IPS-NIHi11 (cell line): ENCODE measurements around the gene VAC14.
"Not testable (repeated sequence)": the region's sequence is repeated elsewhere in the genome, so short reads cannot be mapped to it uniquely, and the experiment has no call there.

Source experiments
- DNase-seq: peaks from one replicate; pipeline ENCODE4 v3.0.0; 2012; ENCODE audit warnings: mixed read lengths, low spot score

VAC14 gene

GRCh38 chr16:70800781-70801480 is at the start of gene VAC14:
VAC14 (minus strand) TSS chr16:70801158; CDS start chr16:70800900, 258 bp downstream.
- peak; percentile 99 for DNase-seq

GRCh38 chr16:70823498-70824118 is 22.6 kb upstream of the VAC14 start:
- not testable (repeated sequence) for DNase-seq

- not testable (repeated sequence) for DNase-seq
Measured at GRCh38 chr16:70822734-70823133, 21.8 kb upstream of the VAC14 start.

GRCh38 chr16:70818088-70818487 is 17.1 kb upstream of the VAC14 start:
- not testable (repeated sequence) for DNase-seq

GRCh38 chr16:70809392-70810060 is 8.6 kb upstream of the VAC14 start:
- DNase-seq: no peak

- DNase-seq: no peak
Measured at GRCh38 chr16:70808371-70808770, 7.4 kb upstream of the VAC14 start.

- DNase-seq: no peak
Measured at GRCh38 chr16:70805787-70806186, 4.8 kb upstream of the VAC14 start.

DNA sequence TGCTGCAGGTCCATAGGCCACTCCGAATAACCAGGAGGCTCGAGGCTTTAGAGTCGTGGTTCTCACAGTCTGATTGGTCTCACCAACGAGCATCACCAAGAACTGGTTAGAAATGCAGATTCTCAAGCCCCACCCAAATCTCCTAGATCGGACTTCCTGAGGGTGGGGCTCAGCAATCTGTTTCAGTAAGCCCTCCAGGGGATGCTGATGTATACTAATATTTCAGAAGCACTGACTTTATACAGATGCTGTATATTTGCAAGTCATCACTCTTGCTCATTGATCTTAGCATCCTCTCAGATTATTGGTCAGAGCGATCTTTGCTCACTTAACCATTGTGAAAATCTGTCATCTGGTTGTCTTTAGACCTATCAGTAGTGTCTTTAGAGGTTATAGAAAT is 4.4 kb upstream of the VAC14 start:
- no peak for DNase-seq

GRCh38 chr16:70804734-70805169 is 3.8 kb upstream of the VAC14 start:
- DNase-seq: no peak

DNA sequence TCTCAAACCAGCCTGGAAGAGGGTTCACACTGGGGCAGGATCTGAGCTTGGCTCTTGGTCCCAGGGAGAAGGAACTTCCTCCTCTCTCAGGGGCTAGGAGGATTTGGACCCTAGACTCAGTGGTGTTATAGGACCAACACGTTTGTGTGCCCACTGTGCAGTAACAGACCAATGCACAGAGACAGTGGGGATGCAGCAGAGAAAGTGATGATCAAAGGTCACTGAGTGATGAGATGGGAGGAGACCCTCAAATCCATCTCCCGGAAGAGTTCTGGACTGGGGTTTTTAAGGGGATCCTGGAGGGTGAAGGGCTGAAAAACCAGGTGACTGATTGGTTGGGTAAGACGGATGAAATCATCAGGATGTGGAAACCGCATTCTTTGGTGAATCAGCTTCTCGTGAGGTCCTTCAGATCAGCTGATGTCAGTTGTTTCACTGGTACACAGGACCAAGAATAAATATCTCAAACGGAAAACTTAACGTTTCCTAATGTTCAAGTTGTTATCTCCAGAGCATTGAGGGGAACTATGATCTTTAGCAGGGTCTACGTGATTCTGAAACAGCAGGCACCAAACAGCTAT is 3.3 kb upstream of the VAC14 start:
- DNase-seq: no peak

DNA sequence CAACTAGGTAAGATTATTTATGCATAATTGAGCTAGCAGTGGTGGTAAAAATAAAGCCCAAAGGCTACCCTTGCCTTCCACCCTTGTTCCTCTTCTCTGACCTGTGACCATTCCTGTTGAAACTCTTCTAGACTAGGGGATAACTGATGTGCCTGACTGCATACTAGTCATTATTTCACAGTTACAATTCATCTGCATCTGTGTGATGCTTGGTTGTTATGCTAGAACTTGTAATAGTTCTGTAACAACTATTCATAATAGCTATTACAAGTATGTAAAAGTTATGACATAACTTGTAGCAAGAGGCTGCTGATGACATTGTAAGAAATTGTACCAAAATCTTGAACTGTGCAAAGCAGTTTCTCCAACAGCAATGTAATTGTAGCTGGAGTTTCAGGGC is 2.4 kb upstream of the VAC14 start:
- DNase-seq: no peak

DNA sequence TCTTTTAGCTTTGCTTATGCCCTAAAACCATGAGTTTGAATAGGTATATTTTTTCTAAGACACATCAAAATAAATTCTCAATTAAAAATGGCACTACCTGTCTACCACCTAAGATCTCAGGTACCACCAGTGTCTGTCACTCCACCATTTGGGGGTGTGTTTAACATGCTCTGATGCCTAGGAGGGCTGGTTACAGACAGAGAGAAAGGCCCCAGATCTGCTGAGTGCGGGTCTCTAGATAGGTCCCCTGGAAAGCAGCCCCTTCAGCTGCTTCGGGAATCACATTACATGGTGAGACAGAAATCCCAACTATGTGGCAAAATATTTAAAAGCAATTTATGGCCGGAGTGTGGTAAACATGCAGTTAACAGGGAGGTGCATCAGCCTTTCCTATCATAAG is 653 bp upstream of the VAC14 start:
- no peak for DNase-seq

DNA sequence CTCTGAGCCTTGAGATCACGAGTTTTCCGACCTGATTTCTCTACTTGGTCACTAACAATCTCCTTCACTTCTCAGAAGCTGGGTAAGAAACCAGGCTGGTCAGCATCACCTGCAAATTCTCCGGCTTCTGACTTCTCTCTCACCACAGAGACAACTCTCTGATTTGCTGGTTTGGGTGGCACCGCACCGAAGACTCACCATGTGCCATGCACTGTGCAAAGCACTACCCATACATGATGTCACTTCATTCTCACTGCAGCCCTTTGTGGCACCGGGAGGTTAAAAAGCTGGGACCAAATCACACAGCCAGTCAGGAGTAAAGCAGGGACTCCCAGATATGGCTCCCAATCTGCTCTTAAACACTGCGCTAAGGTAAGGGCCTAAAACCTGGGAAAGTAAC is 647 bp downstream of the VAC14 start:
- no peak for DNase-seq

DNA sequence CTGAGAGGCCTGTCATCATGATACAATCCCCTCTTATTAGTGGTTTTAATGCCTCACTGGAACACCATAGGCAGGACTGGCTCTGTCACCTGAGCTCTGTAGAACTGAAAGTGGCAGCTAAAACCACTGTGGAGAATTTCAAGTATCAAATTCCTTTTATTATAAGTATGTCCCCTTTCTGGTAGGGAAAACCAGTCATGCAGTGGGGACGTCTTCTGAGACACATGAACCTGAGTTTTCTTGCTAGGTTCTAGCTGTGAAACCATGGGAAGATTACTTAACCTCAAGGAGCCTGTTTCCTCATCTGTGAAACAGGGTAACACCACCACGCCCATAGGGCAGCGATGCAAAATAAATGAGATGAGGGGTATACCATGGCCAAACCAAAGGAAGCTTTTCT is 4.7 kb downstream of the VAC14 start:
- DNase-seq: no peak

- DNase-seq: no peak
Measured at GRCh38 chr16:70795296-70795912, 5.6 kb downstream of the VAC14 start.

DNA sequence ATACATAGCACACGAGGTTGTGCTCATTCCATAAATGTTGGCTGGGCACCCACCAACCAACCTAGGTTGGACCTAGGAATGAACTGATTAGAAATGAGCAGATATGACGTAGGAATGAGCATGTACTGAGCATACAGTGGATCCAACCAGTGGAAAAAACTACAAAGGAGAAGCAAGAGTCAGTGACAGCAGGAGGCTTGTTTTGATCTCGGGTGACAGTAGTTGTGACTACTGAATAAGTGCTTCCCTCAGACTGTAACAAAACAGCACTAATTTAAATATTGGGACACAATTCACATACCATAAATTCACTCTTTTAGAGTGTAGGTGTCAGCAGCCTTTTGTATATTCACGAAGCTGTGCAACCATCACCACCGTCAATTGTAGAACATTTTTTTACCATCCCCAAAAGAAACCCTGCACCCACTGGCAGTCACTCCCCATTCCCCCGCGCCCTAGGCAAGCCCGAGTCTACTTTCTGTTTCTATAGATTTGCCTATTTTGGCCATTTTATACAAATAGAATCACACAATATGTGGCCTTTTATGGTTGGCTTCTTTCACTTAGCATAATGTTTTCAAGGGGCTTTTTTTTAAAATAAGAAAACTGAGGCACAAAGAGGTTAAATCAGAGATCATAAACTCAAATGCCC is 7.0 kb downstream of the VAC14 start:
- DNase-seq: no peak

DNA sequence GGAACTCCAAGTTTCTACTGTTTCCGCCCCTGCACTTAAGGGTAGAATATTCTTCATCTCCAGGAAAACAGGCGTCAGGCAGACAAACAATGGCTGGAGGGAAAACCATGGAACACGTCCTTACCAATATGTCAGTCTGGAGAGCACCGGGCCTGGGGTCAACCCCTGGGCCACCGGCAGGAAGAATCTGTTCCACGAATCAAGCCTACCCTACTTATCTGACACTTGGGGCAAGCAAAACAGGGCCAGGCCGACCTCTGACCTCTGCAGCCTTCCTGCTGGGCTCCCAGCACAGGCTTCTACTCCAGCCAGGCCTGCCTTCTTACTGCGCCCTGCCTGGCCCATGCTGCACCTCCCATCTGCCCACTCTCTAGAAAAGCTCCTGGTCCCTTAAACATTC is 10.1 kb downstream of the VAC14 start:
- DNase-seq: no peak

DNA sequence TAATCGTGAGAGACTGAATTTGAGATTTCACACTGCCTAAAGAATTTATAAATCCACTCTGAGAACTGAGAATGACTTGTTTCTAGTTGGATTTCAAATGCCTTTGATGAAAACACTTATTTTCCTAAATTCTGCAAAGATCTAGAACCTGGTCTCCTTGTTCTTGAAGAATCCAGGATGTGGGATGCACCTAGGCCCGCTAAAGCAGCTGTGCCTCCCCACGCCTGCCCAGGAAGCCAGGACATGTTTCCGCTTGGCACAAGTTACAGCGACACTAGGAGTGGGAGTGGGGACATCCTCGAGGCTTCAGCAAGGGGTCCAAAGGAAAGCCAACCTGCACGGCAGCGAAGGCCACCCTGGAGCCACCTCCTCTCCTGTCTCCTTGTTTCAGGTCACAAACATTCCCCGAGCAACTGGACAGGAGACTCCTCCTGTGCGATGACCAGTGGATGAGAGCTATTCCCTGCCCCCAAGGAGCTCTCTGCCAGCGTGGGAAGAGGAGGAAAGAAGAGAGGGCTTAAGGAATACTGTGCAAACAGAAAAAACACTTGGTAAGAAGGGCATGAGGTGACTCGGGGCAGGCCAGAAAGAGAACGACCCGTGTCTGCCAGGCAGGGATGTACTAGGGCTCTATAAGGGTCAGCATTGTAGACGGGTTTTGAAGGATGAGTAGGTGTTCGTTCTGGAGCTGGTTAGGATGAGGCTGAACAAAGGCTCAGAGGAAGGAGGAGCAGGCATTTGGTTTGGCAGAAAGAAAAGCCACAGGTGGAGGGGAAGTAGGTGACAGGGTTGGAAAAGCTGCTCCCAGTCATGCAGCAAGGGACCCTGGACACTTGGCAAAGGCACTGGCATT is 11.1 kb downstream of the VAC14 start:
- no peak for DNase-seq

DNA sequence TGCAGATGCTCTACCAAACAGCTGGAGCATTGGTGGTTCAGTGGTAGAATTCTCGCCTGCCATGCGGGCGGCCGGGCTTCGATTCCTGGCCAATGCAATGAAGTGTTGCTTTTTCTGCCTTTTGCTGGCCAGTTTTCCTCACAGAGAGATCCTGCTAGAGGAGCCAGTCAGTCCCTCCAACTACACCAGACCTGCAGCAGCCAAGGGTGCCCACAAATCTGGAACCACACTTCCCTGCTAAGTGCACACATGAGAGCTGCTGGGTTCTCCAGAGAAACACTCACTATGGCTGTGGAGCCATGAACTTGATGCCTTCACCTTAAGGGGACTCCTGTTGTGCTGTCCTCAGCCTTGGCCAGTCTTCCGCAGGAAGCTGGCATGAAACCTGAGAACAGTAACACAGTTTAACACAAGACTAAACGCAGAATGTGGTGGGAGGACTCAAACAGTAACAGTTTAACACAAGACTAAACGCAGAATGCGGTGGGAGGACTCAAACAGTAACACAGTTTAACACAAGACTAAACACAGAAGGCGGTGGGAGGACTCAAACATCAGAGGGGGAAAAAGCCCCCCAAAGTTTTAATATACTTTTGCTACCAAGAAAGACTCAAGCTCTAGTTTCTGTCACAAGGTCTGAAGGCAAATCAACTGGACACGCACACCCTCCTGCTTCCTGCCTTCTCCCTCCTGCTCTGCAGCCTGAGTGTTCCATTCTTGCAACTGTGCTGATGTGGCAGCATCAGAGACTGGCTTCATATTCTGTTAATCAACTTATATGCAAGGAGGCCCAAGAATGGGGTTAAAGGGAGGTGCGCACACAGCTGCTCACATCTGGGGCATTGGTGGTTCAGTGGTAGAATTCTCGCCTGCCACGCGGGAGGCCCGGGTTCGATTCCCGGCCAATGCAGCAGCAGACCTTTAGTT is 12.0 kb downstream of the VAC14 start:
- DNase-seq: peak; percentile 40
